ENCODE results near the gene FCN2.

Gene FCN2

GRCh38 chr9:134880484-134881312 lies at the start of gene FCN2:
TSS of gene FCN2 (plus strand) at chr9:134880810. CDS start at chr9:134880822, 12 bp downstream.
- Mint-ChIP-seq H3K27ac (no peak within 1 kb of the TSS), H3K4me1 (no peaks in the 10 kb centered on the region), H3K27me3 (no peaks in the 10 kb centered on the region), H3K9me3 (no peaks in the 10 kb centered on the region), H3K4me3 (no peak within 1 kb of the TSS), H3K36me3 (no peaks in the 10 kb centered on the region)
- DNase-seq, result no peak
- CTCF ChIA-PET, result no interaction called here

- Mint-ChIP-seq H3K4me3 (no peak overlapping the region), H3K36me3 (no peaks in the 10 kb centered on the region), H3K27ac (no peak overlapping the region), H3K9me3 (no peaks in the 10 kb centered on the region), H3K27me3 (no peaks in the 10 kb centered on the region), H3K4me1 (no peaks in the 10 kb centered on the region)
- CTCF ChIA-PET, result no interaction called here
- DNase-seq, result no peak
Observed at GRCh38 chr9:134830926-134831720, 49.5 kb upstream of the FCN2 start.

- CTCF ChIA-PET, result no interaction called here
- H3K4me3 Mint-ChIP-seq, result no peak overlapping the region
- no peaks in the 10 kb centered on the region for H3K36me3 Mint-ChIP-seq
- no peaks in the 10 kb centered on the region for H3K27me3 Mint-ChIP-seq
- H3K4me1 Mint-ChIP-seq, result no peaks in the 10 kb centered on the region
- no peaks in the 10 kb centered on the region for H3K9me3 Mint-ChIP-seq
- no peak overlapping the region for H3K27ac Mint-ChIP-seq
- no peak for DNase-seq
Observed at GRCh38 chr9:134832471-134832870, 48.1 kb upstream of the FCN2 start.

GRCh38 chr9:134833294-134833880 lies 47.2 kb upstream of the FCN2 start:
- no peak overlapping the region for H3K27ac Mint-ChIP-seq
- DNase-seq, result no peak
- no peaks in the 10 kb centered on the region for H3K4me1 Mint-ChIP-seq
- H3K4me3 Mint-ChIP-seq, result no peak overlapping the region
- no peaks in the 10 kb centered on the region for H3K36me3 Mint-ChIP-seq
- no peaks in the 10 kb centered on the region for H3K9me3 Mint-ChIP-seq
- no peaks in the 10 kb centered on the region for H3K27me3 Mint-ChIP-seq
- CTCF ChIA-PET, result no interaction called here

- no peak overlapping the region for H3K27ac Mint-ChIP-seq
- DNase-seq, result no peak
- H3K4me3 Mint-ChIP-seq, result no peak overlapping the region
- CTCF ChIA-PET, result no interaction called here
- H3K27me3 Mint-ChIP-seq, result no peaks in the 10 kb centered on the region
- H3K9me3 Mint-ChIP-seq, result no peaks in the 10 kb centered on the region
- no peaks in the 10 kb centered on the region for H3K36me3 Mint-ChIP-seq
- H3K4me1 Mint-ChIP-seq, result no peaks in the 10 kb centered on the region
Observed at GRCh38 chr9:134834217-134834956, 46.2 kb upstream of the FCN2 start.

- Mint-ChIP-seq H3K27me3 (no peaks in the 10 kb centered on the region), H3K4me1 (no peaks in the 10 kb centered on the region), H3K27ac (no peak overlapping the region), H3K36me3 (no peaks in the 10 kb centered on the region), H3K9me3 (no peaks in the 10 kb centered on the region), H3K4me3 (no peak overlapping the region)
- CTCF ChIA-PET, result no interaction called here
- no peak for DNase-seq
Observed at GRCh38 chr9:134834957-134835419, 45.6 kb upstream of the FCN2 start.

- no peaks in the 10 kb centered on the region for H3K36me3 Mint-ChIP-seq
- DNase-seq, result no peak
- no peaks in the 10 kb centered on the region for H3K27me3 Mint-ChIP-seq
- H3K27ac Mint-ChIP-seq, result no peak overlapping the region
- no peak overlapping the region for H3K4me3 Mint-ChIP-seq
- no peaks in the 10 kb centered on the region for H3K9me3 Mint-ChIP-seq
- H3K4me1 Mint-ChIP-seq, result no peaks in the 10 kb centered on the region
- CTCF ChIA-PET, result no interaction called here
Observed at GRCh38 chr9:134835448-134835847, 45.2 kb upstream of the FCN2 start.

GRCh38 chr9:134835987-134836386 lies 44.6 kb upstream of the FCN2 start:
- Mint-ChIP-seq H3K4me1 (no peaks in the 10 kb centered on the region), H3K27me3 (no peaks in the 10 kb centered on the region), H3K36me3 (no peaks in the 10 kb centered on the region), H3K4me3 (no peak overlapping the region), H3K27ac (no peak overlapping the region), H3K9me3 (no peaks in the 10 kb centered on the region)
- CTCF ChIA-PET, result no interaction called here
- no peak for DNase-seq

GRCh38 chr9:134836406-134836970 lies 44.1 kb upstream of the FCN2 start:
- H3K36me3 Mint-ChIP-seq, result no peaks in the 10 kb centered on the region
- H3K9me3 Mint-ChIP-seq, result no peaks in the 10 kb centered on the region
- no peak for DNase-seq
- H3K4me1 Mint-ChIP-seq, result no peaks in the 10 kb centered on the region
- no peak overlapping the region for H3K4me3 Mint-ChIP-seq
- H3K27ac Mint-ChIP-seq, result no peak overlapping the region
- no peaks in the 10 kb centered on the region for H3K27me3 Mint-ChIP-seq
- CTCF ChIA-PET, result no interaction called here

GRCh38 chr9:134837529-134837928 lies 43.1 kb upstream of the FCN2 start:
- Mint-ChIP-seq H3K4me3 (no peak overlapping the region), H3K36me3 (no peaks in the 10 kb centered on the region), H3K9me3 (no peaks in the 10 kb centered on the region), H3K27ac (no peak overlapping the region), H3K4me1 (no peaks in the 10 kb centered on the region), H3K27me3 (no peaks in the 10 kb centered on the region)
- CTCF ChIA-PET, result no interaction called here
- no peak for DNase-seq

GRCh38 chr9:134838651-134839454 lies 41.8 kb upstream of the FCN2 start:
- no peaks in the 10 kb centered on the region for H3K36me3 Mint-ChIP-seq
- no peaks in the 10 kb centered on the region for H3K4me1 Mint-ChIP-seq
- DNase-seq, result no peak
- CTCF ChIA-PET, result no interaction called here
- no peak overlapping the region for H3K4me3 Mint-ChIP-seq
- no peaks in the 10 kb centered on the region for H3K9me3 Mint-ChIP-seq
- H3K27ac Mint-ChIP-seq, result no peak overlapping the region
- H3K27me3 Mint-ChIP-seq, result no peaks in the 10 kb centered on the region

GRCh38 chr9:134839455-134840125 lies 41.0 kb upstream of the FCN2 start:
- Mint-ChIP-seq H3K4me1 (no peaks in the 10 kb centered on the region), H3K27ac (no peak overlapping the region), H3K4me3 (no peak overlapping the region), H3K27me3 (no peaks in the 10 kb centered on the region), H3K36me3 (no peaks in the 10 kb centered on the region), H3K9me3 (no peaks in the 10 kb centered on the region)
- DNase-seq, result no peak
- CTCF ChIA-PET, result no interaction called here

GRCh38 chr9:134840511-134840910 lies 40.1 kb upstream of the FCN2 start:
- Mint-ChIP-seq H3K36me3 (no peaks in the 10 kb centered on the region), H3K27ac (no peak overlapping the region), H3K27me3 (no peaks in the 10 kb centered on the region), H3K4me1 (no peaks in the 10 kb centered on the region), H3K9me3 (no peaks in the 10 kb centered on the region), H3K4me3 (no peak overlapping the region)
- DNase-seq, result no peak
- CTCF ChIA-PET, result no interaction called here
